GM21390 (cell line): ENCODE results near the gene DSTN.

Experiments used
- ATAC-seq: cut with Tn5 transposase; IDR thresholded peaks from one replicate; pipeline ENCODE4 v1.9.1; 2021; ENCODE audit not compliant: unreplicated experiment

The DSTN gene

DNA sequence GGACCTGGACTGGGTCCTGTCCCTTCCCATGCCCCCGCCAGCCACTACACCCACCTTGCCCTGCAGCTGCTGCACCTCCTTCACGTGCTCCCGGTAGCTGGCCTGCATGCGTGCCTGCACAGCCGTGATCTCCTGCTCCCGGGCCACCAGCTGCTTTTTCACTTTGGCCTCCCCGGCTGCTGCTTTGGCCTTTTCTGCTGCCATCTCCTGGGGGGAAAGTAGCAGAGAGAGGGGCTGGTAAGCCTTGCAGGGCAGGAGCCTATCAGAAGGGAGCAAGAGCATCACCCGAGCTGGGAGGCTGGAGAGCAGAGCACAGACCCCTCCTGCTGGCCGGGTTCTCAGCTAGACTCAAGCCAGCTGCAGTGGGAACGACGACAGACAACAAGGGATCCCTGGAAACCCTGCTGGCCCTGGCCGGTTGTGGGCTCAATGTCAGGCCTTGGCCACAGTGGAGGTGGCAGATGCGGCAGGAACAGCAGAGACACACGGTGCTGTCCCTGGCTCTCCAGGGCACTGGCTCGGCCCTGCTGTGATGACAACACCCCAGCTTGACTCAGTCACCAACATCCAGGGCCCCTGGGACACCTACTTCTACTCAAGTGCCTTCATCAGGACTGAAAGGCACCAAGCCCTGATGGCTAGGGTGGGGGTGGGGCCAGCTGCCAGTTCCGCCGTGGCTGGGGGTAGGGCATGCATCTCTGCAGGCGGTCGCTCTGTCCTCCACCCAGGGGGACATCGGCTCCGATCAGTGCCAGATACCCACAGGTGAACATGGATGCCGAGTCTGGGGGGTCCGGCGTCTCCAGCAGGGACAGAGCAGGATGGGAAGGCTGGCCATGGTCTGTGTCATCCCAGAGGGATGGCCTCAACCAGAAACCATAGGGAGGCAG lies 66.9 kb downstream of the DSTN start:
- no peak for ATAC-seq

DNA sequence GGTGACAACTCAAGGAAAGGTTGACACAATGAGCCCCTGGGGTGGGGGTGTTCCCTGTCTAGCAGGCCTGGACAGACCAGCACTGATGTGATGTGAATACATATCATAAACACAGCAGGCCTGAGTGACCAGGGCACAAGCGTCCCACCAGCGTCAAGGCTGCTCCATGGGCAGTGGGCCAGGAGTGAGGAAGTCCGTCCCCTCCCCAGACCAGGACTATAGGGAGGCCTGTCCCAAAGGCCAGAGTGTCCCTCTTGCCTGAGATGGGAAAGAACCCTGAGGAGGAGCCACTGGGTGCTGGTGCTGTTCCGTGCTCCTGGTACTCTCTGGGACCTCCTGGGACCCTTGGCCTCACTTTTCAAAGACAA lies 67.5 kb downstream of the DSTN start:
- no peak for ATAC-seq

DNA sequence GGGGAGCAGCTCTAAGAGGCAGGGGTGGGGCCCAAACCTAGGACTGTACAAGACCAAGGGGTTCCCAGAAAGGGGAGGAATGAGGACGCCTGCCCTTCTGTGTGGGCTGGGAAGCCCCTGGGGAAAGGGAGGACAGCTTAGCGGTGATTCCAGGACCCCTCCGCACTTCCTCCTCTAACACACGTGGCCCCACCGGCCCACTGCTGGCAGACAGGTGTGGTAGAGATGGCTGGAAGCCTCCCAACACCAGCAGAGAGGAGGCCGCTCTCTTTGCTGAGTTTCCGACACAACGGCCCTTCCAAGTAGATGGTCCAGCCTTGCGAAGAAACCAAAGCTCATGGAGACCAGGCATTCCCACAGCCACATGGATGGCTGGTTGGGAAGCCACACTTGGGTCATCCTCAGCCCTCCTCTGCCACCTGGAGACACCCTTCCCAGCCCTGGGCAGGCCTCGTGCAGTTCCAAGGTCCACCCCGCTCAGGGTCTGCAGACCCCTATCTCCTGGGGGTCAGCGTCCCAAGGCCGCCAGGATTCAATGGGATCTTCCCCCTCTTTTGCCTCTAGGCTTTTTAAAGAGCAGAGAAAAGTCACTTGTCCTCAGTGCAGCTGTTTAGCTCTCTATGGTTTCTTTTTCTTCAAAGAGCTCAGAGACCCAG lies 68.2 kb downstream of the DSTN start:
- no peak for ATAC-seq

DNA sequence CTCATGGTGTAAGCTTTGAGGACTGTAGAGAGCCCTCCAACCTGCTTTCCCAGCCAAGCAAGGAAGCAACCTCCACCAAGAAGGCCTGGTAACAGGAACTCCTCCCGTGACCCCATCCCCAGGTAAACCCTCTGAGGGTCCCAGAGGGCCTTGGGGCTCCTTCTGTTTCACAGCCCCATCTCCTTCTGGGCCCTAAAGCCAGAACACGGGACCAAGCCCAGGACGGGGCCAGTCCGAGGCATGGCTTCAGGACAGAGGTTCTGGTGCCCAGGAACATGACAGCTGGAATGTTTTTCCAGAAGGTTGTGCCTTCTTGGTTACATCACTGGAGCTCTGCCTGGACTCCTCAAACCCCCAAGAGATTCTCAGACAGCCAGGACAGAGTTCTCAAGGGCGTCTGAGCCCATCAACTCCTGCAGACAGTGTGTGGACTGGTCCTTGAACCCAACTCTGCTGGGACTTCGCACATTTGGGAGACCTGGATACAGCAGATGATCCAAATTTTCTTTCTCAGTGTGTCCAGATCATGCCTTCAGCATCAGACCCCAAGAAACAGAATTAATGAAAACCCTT lies 69.0 kb downstream of the DSTN start:
- ATAC-seq = no peak

DNA sequence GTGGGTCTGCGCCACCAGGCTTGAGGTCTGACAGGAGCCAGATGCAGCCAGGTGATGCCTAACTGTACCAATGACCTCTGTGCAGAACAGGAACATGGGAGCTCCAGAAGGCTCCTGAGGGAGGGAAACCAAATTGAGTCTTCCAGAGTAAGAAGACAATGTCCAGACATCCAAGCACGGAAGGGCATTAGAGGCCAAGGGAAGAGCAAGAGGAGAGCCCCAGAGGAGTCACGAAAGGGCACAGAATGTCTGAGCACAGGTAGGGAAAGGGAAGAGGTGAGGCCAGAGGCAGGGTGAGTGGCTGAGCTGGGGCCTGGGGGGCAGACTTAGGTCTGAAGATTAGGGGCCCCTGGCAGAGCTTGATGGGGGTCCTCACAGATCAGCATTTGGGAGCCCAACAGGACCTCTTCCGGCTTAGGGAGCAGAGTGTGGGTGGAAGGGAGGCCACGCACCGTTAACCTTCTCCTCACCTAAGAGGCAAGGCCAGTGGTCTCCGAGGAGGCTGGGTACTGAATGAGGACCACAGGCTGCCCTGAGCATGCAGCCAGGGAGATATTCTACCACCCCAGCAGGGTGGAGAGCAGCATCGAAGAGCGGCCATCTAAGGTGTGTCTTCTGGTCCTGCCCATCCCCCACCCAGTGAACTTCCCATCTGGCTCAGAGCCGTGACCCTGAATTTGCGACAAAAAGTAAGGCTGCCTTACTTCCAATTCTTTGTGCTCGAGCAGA lies 70.4 kb downstream of the DSTN start:
- ATAC-seq = no peak

DNA sequence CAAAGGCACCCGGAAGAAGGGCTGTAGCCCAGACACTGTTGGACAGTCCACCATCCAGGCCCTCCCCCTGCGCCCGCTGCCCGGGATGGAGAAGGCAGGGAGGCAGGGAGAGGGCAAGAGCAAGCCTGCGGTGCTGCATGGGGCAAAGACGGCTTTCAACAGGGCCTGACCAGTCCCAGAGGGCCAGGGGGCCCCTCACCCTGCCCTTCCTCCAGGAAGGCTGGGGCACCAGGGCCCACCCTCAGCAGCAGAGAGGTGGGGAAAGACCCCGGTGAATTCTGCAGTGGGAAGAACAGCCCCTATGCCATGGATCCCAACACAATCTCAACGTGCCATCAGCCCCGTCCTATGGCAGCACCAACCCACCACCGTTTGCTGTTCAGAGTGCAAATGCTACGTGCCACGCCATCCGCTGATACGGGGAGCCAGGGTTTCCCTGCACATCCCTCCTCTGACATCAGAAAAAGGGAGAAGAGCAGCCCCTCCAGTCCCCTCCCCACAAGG lies 71.1 kb downstream of the DSTN start:
- no peak for ATAC-seq

DNA sequence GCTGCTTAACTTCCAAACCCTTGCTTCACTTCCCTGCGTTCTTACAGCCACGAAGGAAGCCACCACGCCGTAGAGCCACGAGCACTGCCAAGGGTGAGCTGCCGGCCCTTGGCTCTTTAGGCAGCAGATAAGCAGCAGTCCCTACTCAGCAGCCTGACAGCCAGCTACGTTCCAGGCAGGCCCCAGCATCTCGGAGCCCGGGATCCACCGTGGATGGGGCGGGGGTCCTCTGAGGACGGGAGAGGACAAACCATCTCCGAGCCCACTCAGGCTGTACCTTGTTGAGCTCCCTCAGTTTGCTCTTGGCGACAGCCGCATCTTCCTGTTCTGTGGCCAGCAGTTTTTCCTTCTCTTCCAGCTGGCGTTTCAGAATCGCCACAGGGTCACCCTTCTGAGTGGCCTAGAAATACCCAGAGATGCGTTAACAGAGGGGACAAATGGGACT lies 71.7 kb downstream of the DSTN start:
- no peak for ATAC-seq

DNA sequence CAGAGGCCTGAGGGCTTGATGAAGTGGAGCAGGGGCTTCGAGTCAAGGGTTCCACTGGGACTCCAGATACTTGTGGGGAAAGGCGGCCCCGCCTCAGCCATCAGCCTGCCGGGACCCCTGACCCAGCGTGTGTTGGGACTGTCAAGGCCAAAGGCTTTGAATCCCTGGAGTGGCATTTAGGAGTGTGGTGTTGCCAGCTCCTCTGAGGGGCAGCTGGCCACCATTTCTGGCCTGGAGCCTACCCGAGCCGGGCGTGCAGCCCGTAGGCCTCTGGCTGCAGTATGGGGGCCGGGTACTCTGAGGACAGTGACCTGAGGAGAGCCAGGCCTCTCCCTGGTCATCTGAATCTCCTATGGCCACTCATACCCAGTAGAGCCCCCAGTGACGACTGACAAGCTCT lies 72.1 kb downstream of the DSTN start:
- no peak for ATAC-seq

DNA sequence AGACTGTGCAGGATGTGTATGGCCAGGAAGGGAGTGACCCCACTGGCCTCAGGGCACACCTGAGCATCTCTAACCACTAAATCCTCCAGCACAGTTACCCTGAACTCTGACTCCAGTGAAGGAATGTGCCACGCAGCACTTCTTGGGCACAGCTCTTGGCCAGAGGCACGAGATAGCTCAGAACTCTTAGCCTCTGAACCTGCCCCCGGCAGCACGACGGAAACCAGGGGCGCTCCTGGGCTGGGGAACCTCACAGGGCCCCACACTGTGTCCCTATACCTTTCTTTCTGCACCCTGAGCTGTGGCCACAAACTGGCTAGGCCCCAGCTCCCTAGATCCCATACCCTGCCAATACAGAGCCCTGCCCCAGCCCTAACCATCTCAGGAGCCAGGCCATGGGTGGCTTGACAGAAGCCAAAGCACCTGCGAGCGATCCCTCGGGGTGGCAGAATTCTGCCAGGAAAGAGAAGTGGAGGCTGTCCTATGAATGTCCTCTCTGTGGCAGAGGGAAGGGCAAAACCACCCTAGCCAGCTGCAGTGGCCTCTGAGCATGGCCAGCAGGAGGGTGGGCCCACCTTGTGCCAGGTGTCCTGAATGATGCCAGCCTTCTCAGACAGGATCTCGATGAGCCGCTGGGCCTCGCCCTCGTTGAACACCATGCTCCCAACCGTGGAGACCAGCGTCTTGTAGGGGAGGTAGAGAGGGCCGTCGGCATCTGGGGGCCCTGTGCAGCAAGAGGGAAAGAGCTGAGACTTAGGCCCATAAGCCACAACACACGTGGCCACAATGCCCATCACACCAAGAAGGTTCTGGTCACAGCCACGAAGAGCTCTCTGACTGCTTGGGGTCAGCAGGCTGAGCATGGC lies 72.8 kb downstream of the DSTN start:
- ATAC-seq = no peak

DNA sequence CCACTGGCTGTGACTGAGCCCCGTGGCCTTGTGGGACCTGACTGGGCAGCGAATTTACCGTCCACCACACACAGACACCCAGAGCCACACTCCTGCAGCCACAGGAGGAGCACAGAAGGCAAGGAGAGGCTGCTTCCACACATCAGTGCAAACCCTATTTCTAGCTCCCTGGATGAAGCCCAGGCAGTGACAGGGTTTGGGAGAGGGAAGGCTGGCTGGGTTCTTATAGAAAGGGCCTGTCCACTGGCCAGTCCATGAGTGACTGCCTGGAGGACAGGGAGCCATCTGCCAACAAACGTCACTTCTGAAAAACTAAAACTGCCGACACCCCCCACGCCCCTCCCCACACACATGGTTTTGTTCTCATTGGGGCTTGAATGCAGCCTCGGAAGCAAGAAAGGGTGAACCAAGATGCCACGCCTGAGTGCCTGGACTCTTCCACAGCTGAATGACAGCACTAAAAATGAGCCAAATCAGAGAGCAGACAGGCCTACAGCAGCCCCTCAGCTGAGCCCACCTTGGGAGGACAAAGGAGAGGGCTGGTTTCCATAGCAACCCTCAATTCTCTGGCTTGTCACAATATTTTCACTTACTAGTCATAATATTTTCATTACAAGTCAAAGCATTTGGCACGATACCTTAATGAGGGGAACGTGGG lies 73.8 kb downstream of the DSTN start:
- no peak for ATAC-seq

DNA sequence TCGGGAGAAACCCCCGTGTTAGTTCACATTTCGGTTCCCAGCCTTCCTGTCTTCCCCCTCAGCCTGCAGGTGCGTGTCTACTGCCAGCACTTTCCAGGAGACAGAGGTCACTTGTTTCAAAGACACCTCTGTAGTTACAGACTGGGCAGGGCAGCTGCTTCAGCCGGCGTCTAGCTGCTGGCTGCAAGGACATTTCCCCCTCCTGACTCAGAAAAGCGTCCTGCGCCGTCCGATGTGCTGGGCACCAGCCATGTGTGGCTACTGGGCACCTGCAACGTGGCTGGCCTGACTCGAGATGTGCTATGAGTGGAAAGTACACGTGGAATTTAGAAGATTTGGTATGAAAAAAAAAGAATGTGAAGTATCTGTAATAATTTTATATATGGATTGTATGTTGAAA lies 74.6 kb downstream of the DSTN start:
- ATAC-seq = no peak

DNA sequence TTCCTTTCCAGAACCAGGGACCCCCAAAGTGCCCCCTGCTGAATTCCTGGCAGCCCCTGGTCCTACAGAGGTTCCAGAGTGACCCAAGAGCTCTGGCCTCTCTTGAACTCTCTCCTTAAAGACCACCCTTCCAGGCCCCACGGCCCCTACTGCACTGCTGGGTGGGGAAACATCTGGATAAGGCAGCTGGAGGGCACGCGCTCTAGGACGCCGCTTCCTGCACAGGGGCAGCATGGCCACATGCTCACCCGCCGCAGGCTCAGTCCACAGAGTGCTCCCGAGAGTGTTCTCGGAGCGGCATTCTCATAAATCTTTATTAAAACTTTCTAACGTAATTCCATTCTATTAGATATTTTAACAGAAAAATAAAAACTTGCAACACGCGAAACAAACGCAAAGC lies 75.1 kb downstream of the DSTN start:
- no peak for ATAC-seq

DNA sequence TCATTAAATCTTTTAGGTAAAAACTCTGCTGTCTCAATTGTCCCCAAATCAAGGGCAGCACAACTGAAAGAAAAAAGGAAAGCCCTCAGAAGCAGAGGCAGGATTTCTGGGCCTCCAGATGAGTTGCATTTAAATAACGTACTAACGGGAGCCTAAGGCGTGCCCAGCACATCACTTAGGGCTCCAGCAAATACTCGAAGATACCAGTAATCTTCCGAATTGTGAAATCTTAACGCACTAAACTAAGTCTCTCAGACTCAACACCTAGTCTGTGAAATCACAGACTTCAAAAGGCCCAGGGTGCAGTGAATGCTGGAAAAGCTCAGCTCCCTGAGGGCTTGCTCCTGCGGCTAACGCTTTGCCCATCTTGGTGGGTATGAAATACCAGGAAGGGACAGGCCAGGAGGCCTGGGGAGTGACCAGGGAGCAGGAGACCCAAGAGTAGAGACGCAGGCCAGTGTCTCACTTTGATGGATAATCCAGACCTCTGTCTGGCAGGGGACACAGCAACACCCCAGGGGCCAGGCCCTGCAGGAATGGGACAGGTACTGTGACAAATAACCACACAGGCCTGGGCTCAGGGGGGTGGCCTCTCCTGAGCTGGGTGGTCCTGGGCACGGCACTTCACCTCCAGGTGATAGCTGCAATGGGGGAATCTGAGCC lies 75.8 kb downstream of the DSTN start:
- no peak for ATAC-seq

DNA sequence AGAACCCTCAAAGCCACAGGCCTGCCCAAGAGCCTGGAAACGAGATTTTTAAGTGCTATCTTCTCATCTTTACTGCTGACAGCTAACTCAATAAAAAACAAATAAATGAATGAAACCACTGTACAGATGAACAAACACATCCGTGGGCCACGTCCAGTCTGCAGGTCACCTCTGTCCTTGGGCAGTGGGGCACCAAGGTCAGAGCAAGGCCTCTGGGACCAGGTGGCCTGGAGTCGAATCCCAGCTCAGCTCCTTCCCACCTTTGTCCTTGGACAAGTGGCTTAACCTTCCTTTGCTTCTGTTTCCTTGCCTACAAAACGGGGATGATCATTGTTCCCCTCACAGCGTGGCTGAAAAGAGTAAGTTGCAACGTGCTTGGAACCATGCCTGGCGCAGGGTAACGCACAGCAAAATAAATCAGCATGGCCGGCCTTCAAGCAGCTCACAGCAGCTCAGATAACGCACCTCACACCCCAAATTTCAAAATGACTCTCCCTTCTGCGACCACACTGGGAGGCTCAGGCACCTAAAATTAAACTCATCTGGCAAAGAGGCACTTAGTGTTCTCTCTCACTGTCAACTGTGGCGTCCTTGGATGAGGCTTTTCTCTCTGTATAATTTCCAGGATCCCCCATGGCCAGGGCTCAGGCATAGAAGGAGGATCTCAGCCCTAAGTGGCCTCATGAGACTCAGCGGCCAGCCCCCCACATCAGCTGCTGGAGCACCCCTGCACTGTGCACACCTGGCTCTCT lies 76.5 kb downstream of the DSTN start:
- ATAC-seq = no peak

DNA sequence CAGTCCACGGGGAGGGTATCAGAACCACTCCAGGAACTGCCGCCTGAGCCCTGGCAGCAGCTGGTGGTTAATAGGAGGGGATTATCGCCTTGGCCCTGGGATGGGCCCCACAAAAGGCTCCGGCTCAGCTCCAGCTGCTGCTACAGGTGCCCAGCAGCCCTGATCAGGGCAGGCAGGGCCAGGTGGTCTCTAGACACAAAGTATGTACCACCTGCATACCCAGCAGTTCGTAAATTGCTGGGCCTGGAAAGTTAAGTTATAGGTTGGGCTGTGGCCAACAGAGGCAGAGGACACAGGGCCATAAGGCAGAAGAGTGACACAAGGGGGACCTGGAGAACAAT lies 77.1 kb downstream of the DSTN start:
- no peak for ATAC-seq

DNA sequence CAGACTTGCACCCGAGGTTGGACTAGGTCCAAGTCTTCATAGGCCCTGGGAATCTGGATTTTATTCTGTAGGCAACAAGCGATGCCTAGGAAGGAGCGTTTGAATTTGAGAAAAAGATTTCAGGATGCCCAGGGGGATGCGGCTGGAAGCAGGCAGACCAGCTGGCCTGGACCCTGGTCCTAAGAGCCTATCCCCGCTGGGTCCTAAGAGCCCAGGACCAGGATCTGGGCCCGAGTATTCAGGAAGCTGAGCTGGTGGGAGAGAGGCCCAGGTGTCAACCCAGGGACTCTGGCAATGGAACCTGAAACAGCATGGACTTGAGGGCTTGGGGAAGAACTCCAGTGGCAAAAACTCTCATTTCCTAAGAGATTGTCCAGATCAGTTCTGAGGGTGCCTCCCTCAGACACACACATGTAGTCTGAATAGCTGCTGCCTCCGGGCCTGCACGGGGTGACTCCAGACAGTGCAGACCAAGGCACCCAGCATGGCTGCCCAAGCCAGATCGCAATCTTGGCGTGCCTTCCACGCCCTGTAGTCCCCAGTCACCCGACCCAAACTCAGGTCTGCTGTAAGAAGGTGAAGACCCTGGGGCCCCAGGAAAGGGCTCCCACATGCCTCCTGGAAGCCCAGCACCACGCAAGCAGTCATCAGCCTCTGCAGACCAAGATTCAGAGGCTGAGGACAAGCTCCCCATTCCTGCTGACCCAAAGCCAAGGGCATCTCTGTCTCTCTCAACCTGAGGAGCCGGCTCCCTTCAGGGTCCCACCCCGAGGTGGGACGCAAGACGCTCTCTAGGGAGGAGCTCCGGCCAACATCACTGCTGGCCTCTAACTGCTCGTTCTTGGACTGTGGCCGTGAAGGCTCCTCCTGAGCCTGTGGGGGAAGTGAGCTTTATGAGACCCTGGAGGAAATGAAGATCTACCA lies 77.8 kb downstream of the DSTN start:
- ATAC-seq = no peak

DNA sequence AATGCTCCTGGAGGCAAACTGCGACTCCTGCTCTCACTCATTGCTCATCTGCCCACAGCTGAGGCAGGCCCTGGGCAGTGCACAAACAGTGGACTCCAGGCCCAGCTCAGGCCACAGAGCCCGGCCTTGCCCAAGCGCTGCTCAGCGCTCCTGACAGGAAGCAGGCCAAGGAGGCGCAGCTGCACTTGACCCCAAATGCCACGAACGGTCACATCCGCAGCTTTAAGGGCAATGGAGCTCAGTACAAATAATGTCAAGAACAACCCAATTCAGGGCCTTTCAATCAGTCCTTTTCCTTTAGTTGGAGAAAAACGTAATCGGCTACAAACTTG lies 78.4 kb downstream of the DSTN start:
- ATAC-seq = no peak
